A673 (cell line): ENCODE results near the gene HOXA9.

ENCODE experiments used
- CTCF ChIP-seq: fragments of 300-800, 200-600 bp; sonication (generic); conservative IDR thresholded peaks from 2 replicates; pipeline ENCODE4 v1.5.1; 2017; ENCODE audit warnings: low read depth, mild to moderate bottlenecking, antibody characterized with exemption, low read length, moderate library complexity, mixed read lengths
- EZH2 ChIP-seq: fragments of 200-600 bp; sonication (generic); IDR thresholded peaks from 2 replicates; pipeline ENCODE4 v1.6.1; 2017; ENCODE audit warnings: borderline replicate concordance, low read depth, mild to moderate bottlenecking, mixed read lengths, antibody characterized with exemption, low read length; ENCODE audit not compliant: poor library complexity, severe bottlenecking

GRCh38 chr7:27184337-27185012 lies 19.1 kb upstream of the HOXA9 start:
- TF ChIP-seq CTCF (no peak), EZH2 (peak; percentile 100)
